HFF-Myc (cell line): ENCODE results near the gene DCAF5.
"Not testable (repeated sequence)": the region's sequence is repeated elsewhere in the genome, so short reads cannot be mapped to it uniquely, and the experiment has no call there.

Experiments
- DNase-seq: peaks from one replicate; pipeline ENCODE4 v3.0.0-alpha.2; 2011; ENCODE audit warnings: low read depth; ENCODE audit errors: extremely low read depth
- H3K4me3 ChIP-seq: replicated peaks from 2 replicates; pipeline ENCODE4 v1.5.1; 2011; ENCODE audit warnings: low read depth, mild to moderate bottlenecking, control low read depth, low read length
- TF ChIP-seq, protein P1 (sequence below): IDR thresholded peaks from 2 replicates; pipeline ENCODE4 v1.5.1; 2012; ENCODE audit warnings: mild to moderate bottlenecking, low read depth, low read length, control low read depth; ENCODE audit errors: missing control alignments

Gene DCAF5

DNA sequence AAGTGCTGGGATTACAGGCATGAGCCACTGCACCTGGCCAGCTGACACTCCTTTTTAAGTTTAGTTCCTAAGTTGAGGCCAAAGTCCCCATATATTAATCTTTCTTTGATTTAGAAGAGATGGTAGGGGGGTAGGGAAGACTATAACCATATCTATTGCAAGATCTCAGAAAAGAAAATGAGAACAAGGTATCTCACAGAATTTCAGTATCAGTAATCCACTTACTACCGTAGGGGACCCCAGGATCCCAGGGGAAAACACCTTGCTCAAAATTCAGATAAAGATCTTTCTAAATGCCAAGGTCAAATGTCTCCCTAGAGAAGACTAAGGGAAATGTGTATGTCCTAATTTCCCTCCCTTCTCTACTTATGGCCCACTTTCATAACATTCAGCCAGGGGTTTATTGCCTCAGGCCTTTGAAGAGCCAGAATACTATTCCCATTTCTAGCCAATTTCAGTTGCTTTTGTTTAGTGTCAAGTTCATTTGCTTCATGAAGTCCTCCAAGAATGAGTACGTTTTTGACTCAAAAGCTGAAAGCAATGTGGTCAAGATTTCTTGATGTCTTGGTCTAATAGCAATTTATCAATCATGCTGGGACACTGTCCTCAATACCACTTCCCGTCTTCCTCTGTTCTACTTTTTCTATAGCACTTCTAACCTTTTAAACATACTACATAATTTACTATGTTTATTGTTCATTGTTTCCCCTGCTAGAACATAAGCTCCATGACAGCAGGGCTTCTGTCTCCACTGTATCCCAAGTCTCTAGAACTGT lies 86.3 kb downstream of the DCAF5 start:
- no peak overlapping the region for H3K4me3 ChIP-seq
- TF ChIP-seq, protein P1, sequence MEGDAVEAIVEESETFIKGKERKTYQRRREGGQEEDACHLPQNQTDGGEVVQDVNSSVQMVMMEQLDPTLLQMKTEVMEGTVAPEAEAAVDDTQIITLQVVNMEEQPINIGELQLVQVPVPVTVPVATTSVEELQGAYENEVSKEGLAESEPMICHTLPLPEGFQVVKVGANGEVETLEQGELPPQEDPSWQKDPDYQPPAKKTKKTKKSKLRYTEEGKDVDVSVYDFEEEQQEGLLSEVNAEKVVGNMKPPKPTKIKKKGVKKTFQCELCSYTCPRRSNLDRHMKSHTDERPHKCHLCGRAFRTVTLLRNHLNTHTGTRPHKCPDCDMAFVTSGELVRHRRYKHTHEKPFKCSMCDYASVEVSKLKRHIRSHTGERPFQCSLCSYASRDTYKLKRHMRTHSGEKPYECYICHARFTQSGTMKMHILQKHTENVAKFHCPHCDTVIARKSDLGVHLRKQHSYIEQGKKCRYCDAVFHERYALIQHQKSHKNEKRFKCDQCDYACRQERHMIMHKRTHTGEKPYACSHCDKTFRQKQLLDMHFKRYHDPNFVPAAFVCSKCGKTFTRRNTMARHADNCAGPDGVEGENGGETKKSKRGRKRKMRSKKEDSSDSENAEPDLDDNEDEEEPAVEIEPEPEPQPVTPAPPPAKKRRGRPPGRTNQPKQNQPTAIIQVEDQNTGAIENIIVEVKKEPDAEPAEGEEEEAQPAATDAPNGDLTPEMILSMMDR, result no peak
- DNase-seq, result no peak

DNA sequence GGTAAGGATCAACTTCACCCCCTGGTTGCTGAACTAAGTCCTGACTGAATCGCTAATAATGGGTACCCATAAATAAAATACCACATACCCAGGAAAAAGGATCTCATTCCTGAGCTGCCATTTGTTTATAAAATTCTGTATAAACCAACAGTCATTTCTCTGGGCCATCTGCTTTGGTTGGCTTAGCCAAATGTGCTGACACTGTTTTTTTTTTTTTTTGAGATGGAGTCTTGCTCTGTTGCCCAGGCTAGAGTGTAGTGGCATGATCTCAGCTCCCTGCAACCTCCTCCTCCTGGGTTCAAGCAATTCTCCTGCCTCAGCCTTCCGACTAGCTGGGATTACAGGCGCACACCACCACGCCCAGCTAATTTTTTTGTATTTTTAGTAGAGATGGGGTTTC lies 87.0 kb downstream of the DCAF5 start:
- DNase-seq, H3K4me3 ChIP-seq: not testable (repeated sequence)

DNA sequence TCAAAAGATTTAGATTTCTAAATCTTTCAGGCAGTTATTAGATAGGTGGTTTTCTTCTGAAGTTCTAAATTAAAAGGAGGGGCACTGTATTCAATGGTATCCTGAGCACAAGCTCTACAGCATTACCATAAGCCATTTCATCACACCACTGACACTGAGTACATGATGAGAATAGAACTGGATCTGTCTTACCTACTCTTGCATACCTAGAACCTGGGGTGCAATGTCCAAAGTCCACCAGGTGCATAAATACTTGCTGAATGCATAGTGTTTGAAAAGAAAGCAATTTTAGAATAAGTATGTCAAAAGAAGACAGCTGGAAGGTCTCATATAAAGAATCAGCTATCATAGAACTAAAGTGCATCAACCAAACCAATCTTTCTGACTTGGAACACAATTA lies 88.3 kb downstream of the DCAF5 start:
- no peak for DNase-seq
- TF ChIP-seq, protein P1, result no peak
- H3K4me3 ChIP-seq, result no peak overlapping the region

DNA sequence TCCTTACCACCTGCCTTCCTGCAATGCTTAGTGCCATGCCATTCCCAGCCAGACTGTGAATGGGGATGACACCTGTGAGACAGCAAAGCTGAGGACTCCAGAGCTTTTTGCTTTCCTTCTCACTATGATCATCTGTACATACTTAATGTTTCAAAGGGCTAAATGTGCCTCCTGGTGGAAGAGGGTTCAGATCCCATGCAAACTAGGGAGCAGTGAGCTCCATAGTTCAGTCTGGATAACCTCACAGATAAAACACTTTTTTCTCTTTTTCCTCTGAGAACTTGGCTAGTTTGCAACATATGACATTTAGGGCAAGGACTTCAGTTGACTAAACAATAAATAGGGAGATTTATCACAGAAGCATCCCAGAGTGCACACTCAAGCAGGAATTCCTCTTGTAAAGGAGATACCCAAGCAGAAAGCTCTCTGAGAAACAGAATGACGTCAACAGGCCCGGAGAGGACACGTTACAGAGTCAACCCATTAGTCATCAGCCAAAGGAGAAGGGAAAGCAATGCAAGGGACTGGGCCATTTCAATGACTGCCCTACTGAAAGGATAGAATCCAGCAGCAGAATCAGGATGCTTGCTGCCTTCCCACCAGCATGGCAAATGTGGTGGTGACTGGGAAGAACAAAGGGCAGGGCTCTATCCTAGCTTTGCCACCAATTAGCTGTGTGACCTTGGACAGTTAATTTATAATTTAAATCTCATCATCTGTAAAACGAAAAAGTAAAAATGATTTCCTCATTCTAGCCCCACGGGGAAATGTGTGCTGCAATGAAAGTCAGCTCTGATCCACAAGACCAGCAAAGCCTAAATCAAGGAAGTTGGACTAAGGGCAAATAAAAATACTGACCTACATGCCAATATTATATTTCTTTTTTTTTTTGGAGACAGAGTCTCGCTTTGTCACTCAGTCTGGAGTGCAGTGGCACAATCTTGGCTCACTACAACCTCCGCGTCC lies 93.0 kb downstream of the DCAF5 start:
- TF ChIP-seq, protein P1, result no peak
- peak; percentile 67 for DNase-seq
- no peak overlapping the region for H3K4me3 ChIP-seq

DNA sequence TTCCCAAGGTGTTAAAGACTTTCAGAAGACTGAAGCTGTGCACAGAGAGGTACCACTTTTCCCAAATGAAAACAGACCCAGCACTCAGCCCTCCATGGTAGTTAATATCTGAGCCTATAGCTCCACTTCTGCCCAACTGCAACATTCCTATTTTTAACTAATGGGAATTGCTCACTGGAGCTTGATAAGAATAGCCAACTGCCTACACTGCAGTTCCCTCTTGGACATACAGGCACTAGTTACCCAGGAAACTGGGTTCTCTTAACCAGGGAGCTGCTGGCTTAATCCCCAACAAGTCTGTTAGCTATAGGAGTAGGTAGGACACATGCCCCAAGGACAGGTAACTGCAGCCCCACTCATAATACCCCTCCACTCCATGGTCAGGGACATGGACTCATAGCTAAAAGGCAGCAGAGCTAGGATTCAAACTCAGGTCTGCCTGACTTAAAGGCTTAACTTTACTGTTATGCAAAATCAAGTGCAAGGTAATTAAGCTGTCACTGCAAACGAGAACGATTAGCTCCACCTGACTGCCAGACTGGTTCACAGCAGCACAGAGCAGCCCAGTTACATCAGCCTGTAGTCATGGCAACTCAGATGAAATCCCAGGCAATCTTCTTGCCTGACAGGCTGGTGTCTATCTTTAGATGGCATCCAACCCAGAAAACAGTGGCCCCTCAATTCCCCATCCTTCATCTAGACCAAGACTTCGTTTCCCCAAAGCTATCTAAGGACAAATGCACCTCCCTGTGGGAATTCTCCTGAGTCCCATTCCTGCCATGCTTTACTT lies 96.7 kb downstream of the DCAF5 start:
- no peak for DNase-seq
- TF ChIP-seq, protein P1, result no peak
- H3K4me3 ChIP-seq, result no peak overlapping the region

DNA sequence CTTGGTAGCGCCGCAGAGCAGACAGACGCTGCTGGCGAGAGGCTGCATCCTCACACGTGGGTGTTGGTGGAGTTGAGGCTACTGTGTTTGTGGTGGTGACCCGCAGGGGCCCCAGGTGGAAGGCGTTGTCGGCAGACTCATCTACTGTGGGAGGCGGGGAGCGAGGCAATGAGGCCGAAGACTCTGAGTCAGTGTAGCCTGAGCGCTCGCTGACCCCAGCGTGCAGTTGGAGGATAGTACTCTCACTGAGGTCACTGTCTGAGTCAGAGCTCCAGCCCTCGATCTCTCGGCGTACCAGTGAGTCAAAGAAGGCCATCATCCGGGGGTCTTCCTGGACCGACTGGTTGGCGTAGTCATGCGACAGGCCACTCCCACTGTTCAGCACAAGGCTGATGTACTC lies 97.8 kb downstream of the DCAF5 start:
- TF ChIP-seq, protein P1, result no peak

More for the DNA sequence above, 97.8 kb downstream of the DCAF5 start:
- no peak for DNase-seq
- H3K4me3 ChIP-seq, result no peak overlapping the region
